Skeletal muscle tissue (tissue), 4 donors: ENCODE measurements around the gene ZNF83. TPM values are rescaled to one million over a fixed set of nuclear protein-coding genes. Genes with fewer than 3 reads are reported as not detected.

Source experiments
- H3K27ac ChIP-seq: one replicate; pipeline ENCODE4 v1.7.0; 2013; ENCODE audit warnings: mild to moderate bottlenecking, low read depth, low read length, inconsistent platforms
- H3K27me3 ChIP-seq, 3 donors: one replicate each; pipeline ENCODE4 v1.7.0; 2013; ENCODE audit warnings: low read length in 3 of 3; ENCODE audit not compliant: control insufficient read depth in 3 of 3, insufficient read depth in 3 of 3
- H3K36me3 ChIP-seq, 3 donors: one replicate each; pipeline ENCODE4 v1.7.0; 2013; ENCODE audit warnings: low read length in 3 of 3; ENCODE audit not compliant: control insufficient read depth in 3 of 3, insufficient read depth in 3 of 3
- H3K4me1 ChIP-seq, 3 donors: one replicate each; pipeline ENCODE4 v1.7.0; 2013; ENCODE audit warnings: low read length in 3 of 3, mild to moderate bottlenecking in 3 of 3; ENCODE audit not compliant: control insufficient read depth in 3 of 3, insufficient read depth in 3 of 3
- H3K4me3 ChIP-seq, 3 donors: one replicate each; pipeline ENCODE4 v1.7.0; 2013; ENCODE audit warnings: low read length in 3 of 3
- H3K9ac ChIP-seq, 3 donors: one replicate each; pipeline ENCODE4 v1.7.0; 2013; ENCODE audit warnings: low read length in 3 of 3, mild to moderate bottlenecking in 3 of 3, moderate library complexity in 2 of 3, low read depth in 1 of 3
- H3K9me3 ChIP-seq, 3 donors: one replicate each; pipeline ENCODE4 v1.7.0; 2013; ENCODE audit warnings: low read length in 3 of 3; ENCODE audit not compliant: control insufficient read depth in 3 of 3
- total RNA-seq: library from RNA; depleted of rRNA; stranded (reverse); fragments of >200 nt; gene quantifications from one replicate; pipeline ENCODE4 v1.2.3, GENCODE V29; 2014
- donor health status: Osteomylitis.

The ZNF83 gene
- total RNA-seq, 1 donor from 2014 or later = 29.2 TPM

DNA sequence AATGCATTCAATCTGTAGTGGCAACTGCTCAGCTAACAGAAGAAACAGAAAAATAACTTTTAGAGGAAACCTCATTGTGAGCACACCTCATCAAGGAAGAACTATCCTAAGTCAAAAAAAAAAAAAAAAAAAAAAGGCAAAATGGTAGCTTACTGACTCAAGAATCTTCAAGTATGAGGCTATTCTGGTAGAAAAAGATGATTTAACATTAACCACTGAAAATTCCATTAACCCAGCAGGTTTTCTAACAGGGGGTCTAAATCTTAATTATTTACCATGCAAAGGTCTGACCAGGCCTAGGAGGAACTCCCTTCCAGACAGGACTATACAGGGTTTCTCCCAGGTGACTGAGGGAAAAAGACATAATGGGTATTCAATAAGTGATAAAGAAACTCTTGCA lies 28.4 kb upstream of the ZNF83 start:
- Histone ChIP-seq H3K27me3 (no peaks in the 10 kb centered on the region), H3K9ac (no peak overlapping the region), H3K4me3 (no peak overlapping the region), H3K36me3 (no peaks in the 10 kb centered on the region), H3K27ac (no peak overlapping the region), H3K9me3 (no peaks in the 10 kb centered on the region), H3K4me1 (no peaks in the 10 kb centered on the region)

DNA sequence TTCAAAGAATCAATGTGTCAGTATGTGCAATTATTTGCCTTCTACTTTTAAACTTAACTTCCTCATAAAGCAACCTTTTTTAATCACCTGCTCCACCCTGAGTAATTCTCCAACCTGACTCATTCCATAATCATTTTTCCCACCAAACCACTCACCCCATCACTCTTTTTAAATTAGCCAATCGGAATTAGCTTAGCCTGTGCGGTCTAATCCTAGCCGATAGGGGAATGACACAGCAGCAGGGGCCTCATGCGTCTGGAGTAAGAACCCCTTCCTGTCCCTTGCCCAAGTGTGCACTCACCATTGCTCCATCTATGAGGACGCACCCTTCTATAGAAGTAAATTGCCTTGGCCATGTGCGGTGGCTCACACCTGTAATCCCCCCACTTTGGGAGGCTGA lies 27.4 kb upstream of the ZNF83 start:
- Histone ChIP-seq H3K9me3 (no peaks in the 10 kb centered on the region), H3K27ac (no peak overlapping the region), H3K9ac (no peak overlapping the region), H3K36me3 (no peaks in the 10 kb centered on the region), H3K4me3 (no peak overlapping the region), H3K27me3 (no peaks in the 10 kb centered on the region), H3K4me1 (no peaks in the 10 kb centered on the region)

DNA sequence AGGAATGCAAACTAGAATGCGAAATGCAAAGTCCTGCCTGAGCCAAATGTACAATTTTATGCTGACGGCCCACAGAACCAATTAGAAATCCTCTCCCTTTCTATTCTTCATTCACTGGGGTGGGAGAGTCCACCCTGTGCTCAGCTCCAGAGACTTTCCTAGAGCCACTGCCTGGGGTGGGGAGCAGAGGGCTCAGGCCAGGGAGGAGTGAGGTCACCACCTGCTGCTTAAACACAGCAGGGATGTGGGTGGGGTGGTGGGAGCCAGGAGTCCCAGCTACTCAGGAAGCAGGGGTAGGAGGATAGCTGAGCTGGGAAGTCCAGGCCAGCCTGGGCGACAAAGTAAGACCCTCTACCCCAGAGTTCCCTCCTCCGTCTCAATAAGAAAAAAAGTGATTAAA lies 26.9 kb upstream of the ZNF83 start:
- no peaks in the 10 kb centered on the region for H3K27me3 ChIP-seq
- no peaks in the 10 kb centered on the region for H3K9me3 ChIP-seq
- H3K9ac ChIP-seq = no peak overlapping the region
- H3K27ac ChIP-seq = no peak overlapping the region
- H3K4me3 ChIP-seq = no peak overlapping the region
- no peaks in the 10 kb centered on the region for H3K36me3 ChIP-seq
- H3K4me1 ChIP-seq = no peaks in the 10 kb centered on the region

DNA sequence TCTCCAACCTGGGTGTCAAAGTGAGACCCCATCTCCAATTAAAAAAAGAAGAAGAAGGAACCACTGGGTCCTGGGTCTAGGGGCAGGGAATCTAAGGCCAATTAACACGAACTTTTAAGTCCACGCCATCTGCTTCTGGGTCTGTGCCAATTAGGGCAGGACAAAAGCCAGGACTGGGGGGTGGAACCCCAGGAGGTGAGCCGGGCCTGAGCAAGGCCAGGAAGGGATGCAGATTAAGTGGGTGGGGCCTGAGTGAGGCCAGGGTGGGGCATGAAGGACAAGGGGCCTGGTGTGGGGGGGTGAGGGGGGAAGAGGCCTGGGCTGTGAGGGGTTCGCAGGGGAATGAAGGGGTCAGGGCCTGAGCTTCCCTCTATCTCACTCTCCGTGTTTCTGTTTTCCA lies 26.3 kb upstream of the ZNF83 start:
- H3K9ac ChIP-seq = no peak overlapping the region
- H3K27me3 ChIP-seq = no peaks in the 10 kb centered on the region
- no peaks in the 10 kb centered on the region for H3K9me3 ChIP-seq
- no peaks in the 10 kb centered on the region for H3K4me1 ChIP-seq
- H3K4me3 ChIP-seq = no peak overlapping the region
- no peak overlapping the region for H3K27ac ChIP-seq
- no peaks in the 10 kb centered on the region for H3K36me3 ChIP-seq

DNA sequence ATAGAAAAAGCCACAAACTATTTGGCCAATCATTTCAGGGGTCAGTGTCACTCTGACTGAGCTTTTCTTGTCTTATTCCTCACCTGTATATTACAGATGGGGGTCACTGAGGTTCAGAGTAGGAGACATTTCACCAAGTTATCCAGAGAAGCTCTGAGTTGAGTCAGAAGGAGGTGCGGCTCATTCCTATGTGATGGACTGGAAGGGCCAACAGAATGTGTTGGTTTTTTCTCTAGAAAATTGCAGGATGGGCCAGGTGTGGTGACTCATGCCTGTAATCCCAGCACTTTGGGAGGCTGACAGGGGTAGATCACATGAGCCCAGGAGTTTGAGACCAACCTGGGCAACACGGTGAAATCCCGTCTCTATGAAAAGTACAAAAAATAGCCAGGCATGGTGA lies 24.5 kb upstream of the ZNF83 start:
- H3K9me3 ChIP-seq = no peaks in the 10 kb centered on the region
- no peaks in the 10 kb centered on the region for H3K27me3 ChIP-seq
- no peak overlapping the region for H3K9ac ChIP-seq
- no peak overlapping the region for H3K27ac ChIP-seq
- H3K4me3 ChIP-seq = no peak overlapping the region
- H3K4me1 ChIP-seq = no peaks in the 10 kb centered on the region
- peaks cover 0 to 6% (median 2%) of the 10 kb centered on the region in 3 donors for H3K36me3 ChIP-seq

DNA sequence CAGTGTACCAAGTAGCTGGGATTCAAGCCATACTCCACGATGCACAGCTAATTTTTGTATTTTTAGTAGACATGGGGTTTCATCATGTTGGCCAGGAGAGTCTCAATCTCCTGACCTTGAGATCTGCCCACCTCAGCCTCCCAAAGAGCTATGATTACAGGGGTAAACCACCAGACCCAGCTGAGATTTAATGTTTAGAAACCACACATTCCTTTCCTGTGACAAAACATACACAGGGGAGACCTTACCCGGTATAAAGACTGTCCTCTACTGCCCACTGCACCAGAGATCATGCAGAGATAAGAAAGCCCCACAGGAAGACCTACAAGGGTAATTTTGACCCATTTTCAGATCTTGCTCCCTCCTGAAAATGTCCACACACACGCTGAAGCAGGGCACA lies 22.8 kb upstream of the ZNF83 start:
- no peaks in the 10 kb centered on the region for H3K27me3 ChIP-seq
- no peak overlapping the region for H3K9ac ChIP-seq
- H3K4me3 ChIP-seq = no peak overlapping the region
- H3K9me3 ChIP-seq = no peaks in the 10 kb centered on the region
- no peaks in the 10 kb centered on the region for H3K4me1 ChIP-seq
- peaks cover under 1 to 6% (median 2%) of the 10 kb centered on the region in 3 donors for H3K36me3 ChIP-seq
- H3K27ac ChIP-seq = no peak overlapping the region

DNA sequence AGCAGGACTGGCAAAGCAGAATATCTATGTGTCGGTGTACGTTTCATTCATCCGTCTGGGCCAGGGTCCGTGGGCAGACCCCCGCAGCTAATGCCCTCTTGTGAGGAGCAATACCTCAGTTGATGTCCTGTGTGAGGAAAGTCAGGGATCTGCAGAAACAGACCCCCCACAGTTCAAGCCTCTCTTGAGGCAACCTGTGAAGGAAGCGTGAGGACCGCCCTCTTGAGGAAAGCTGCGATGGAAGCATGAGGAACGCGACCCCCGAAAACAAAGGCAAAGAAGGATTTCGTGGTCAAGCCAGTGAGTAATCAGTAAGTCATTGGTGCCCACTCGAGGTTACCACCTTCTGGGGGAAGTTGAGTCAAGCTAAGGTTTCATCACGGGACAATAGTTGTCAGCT lies 20.9 kb upstream of the ZNF83 start:
- Histone ChIP-seq H3K27me3 (no peaks in the 10 kb centered on the region), H3K4me1 (no peaks in the 10 kb centered on the region), H3K27ac (no peak overlapping the region), H3K36me3 (peaks cover 2 to 7% (median 6%) of the 10 kb centered on the region in 3 donors), H3K9ac (no peak overlapping the region), H3K4me3 (no peak overlapping the region), H3K9me3 (no peaks in the 10 kb centered on the region)

DNA sequence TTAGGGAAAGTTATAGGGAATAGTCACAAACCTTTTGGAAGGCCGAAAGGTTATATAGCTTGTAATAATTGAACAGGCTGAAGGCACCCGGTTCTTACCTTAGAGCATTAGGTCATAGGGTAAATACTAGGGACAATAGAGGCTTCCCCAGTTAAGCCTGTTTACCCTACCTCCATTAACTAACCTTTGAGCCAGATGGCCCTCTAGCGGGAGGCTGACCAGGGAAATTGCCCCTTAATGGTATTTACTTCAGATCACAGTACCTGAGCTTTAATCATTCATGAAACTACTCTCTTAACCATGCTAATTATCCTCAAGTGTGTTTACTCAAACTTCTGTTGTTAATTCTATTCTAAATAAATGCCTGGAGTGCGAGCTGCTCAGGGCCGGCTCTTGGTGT lies 20.4 kb upstream of the ZNF83 start:
- H3K9ac ChIP-seq = no peak overlapping the region
- no peak overlapping the region for H3K27ac ChIP-seq
- no peaks in the 10 kb centered on the region for H3K9me3 ChIP-seq
- H3K27me3 ChIP-seq = no peaks in the 10 kb centered on the region
- peaks cover 2 to 9% (median 8%) of the 10 kb centered on the region in 3 donors for H3K36me3 ChIP-seq
- H3K4me3 ChIP-seq = no peak overlapping the region
- H3K4me1 ChIP-seq = no peaks in the 10 kb centered on the region

DNA sequence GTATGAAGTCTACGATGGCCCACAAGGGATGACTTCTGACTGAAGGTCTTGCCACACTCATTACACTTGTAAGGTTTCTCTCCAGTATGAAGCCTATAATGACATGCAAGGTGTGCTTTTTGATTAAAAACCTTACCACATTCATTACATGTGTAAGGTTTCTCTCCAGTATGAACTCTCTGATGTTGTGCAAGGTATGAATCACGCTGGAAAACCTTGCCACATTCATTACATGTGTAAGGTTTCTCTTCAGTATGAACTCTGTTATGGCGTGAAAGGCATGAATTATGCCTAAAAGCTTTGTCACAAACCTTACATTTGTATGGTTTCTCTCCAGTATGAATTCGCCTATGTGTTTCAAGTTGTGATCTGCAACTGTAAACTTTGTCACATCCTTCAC lies 15.0 kb upstream of the ZNF83 start:
- no peaks in the 10 kb centered on the region for H3K4me1 ChIP-seq
- no peak overlapping the region for H3K27ac ChIP-seq
- H3K9ac ChIP-seq = no peak overlapping the region
- no peaks in the 10 kb centered on the region for H3K9me3 ChIP-seq
- no peaks in the 10 kb centered on the region for H3K27me3 ChIP-seq
- H3K36me3 ChIP-seq = peaks cover 2 to 11% (median 9%) of the 10 kb centered on the region in 3 donors
- no peak overlapping the region for H3K4me3 ChIP-seq

DNA sequence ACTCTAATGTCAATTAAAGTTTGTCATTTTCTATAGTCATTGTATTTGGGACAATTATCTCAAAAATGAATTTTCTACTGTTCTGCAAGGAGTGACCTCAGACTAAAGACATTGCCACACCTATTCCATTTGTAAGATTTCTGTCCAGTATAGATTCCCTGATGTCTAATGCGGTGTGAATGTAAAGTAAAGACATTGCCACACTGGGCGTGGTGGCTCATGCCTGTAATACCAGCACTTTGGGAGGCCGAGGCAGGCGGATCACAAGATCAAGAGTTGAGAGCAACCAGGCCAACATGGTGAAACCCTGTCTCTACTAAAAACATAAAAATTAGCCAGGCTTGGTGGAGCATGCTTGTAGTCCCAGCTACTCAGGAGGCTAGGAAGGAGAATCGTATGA lies 13.8 kb upstream of the ZNF83 start:
- no peaks in the 10 kb centered on the region for H3K9me3 ChIP-seq
- H3K4me1 ChIP-seq = no peaks in the 10 kb centered on the region
- H3K9ac ChIP-seq = no peak overlapping the region
- H3K27ac ChIP-seq = no peak overlapping the region
- no peaks in the 10 kb centered on the region for H3K27me3 ChIP-seq
- no peak overlapping the region for H3K4me3 ChIP-seq
- peaks cover 2 to 11% (median 11%) of the 10 kb centered on the region in 3 donors for H3K36me3 ChIP-seq
